ENCODE results near the gene GRIK2.

Gene GRIK2

DNA sequence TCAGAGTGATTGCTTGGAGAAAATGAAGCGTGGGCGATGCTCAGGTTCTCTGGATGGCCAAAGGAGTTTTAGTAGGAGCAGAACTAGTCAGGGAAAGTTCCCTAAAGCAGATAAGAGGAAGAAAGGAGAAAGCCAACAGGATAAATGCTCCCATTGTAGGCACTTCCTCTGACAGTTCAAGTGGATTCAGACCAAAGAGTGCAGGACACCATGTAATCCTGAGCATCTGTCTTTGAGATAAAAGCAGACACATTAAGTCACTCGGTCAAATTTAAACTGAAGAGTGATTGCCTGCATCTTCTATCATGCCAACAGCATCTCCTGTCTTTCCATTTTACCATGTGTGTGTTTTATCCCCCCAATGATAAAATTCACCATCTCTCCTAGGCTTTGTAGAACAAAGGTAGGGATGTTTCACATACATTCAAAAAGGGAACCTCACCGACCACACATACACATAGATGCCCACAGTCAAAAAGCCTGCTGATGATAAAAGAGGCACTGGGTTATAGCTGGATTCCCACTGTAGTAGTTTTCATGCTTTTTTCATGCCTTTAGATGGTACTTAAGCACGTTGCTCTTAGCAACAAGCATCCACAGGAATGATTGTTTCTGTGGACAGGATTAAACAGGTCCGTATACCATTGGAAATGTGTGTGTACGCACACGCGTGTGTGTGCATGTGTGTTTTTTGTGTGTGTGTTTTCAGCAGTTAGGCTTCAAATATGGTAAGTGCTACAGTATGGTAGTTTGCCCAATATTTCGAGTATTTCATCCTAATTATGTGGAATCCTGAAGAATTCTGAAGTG is 7.0 kb downstream of the GRIK2 start:
- DNase-seq (ENCODE audit: low read depth, low spot score), result no peak

GRCh38 chr6:101401171-101401570 is 7.7 kb downstream of the GRIK2 start:
- no peak for DNase-seq (ENCODE audit: low read depth, low spot score)

GRCh38 chr6:101401792-101402621 is 8.5 kb downstream of the GRIK2 start:
- peak; percentile 67 for DNase-seq (ENCODE audit: low read depth, low spot score)

DNA sequence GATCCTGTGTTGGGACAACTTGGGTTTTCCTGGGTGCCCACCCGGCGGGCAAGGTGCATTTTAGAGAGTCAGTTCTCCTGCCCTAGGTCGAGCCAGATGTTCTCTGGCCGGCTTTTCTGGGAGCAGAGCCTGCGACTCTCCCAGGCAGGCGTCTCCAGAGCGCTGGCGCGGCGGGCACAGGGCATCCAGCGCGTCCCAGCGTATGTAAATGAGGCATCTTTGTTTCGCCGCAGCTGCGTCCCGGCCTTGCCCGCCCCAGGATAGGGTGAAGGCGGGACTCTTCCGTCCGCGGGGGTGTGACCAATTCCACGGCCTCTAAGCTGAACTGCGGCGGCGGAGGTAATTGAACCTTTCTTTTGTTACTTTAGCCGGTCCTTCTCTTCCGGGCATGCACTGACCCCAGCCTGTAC is 9.1 kb downstream of the GRIK2 start:
- DNase-seq (ENCODE audit: low read depth, low spot score), result peak; percentile 53

DNA sequence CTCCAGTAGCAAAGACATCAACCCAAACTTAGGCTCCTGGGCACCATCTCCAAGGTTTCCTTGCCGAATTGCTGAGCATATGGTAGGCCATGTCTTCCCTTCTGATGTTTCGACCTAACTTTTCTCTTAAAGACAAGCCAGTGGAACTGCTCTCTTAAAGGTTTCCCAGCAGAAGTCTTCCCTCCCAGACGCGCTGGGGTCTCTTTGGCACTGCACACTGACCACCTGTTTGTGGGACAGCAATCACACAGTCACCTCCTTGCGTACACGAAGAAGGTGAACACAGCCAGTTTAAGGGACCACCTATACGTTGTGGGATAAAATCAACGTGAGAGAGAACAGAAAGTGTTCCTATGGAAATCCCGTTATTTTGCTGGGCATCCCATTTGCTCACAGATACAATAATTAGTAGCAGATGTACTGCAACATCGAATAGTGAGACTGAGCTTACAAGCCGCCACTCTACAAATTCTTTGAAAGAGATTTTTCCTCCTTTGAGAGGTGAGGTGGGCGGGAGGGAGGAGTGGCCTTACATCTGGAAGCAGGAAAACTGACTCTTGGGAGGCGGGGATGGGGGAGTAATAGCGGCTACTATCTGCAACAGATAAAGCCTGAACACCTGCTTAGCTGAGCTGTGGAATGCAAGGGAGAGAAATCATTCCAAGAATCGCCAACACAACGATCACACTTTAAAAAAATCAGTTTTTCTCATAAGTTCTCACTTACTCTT is 9.9 kb downstream of the GRIK2 start:
- no peak for DNase-seq (ENCODE audit: low read depth, low spot score)

DNA sequence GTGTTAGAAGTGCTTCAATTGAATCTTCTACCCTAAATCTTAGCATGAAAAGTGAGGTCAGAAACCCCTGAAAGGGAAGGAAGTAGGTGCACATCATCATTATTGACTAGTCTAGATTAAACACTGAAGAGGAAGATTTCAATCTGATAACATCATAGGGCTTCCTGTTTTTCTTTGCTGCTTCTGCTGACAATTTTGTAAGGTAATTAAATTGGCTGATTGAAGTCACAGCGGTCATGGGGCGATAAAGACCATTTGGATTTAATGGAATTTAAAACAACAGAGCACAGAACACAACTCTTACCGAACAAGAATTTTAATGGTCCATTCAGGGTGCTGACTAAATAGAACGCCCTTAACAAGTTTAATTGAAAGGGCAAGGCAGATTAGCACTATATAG is 11.3 kb downstream of the GRIK2 start:
- DNase-seq (ENCODE audit: low read depth, low spot score), result no peak

DNA sequence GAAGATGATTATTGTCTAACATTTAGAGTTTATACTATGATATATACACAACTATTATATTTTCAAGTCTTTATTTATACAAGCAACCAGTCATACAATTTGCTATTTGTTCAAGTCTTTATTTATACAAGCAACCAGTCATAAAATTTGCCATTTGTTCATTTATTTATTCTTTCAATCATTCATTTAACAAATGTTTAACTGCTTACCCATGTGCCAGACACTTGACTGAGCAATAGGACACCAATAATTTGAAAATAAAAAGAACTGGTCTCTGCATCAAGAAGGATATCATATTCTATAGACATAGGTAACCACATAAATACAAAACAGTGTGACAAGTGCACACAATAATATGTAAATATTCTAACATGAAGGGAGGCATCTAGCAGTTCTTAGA is 20.3 kb downstream of the GRIK2 start:
- no peak for DNase-seq (ENCODE audit: low read depth, low spot score)

- DNase-seq (ENCODE audit: low read depth, low spot score), result no peak
Observed at GRCh38 chr6:101417900-101418299, 24.4 kb downstream of the GRIK2 start.

GRCh38 chr6:101422251-101422650 is 28.7 kb downstream of the GRIK2 start:
- DNase-seq (ENCODE audit: low read depth, low spot score), result no peak

DNA sequence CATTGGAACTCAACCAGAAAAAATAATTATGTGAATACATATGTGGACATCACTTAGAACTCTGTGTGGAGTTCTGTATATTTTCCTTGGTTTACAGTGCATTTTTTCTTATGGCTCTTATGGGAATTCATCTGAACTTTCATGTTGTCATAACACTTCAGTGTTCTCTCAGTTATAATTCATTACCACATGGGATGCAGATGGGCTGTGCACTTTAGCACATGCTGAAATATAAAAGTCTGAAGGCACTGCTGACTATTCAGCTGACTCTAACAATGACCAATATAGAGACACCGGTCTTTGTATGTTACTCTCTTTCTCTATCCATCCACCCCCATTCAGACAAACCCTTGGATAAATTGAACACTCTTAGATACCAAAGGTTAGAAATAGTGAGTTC is 29.3 kb downstream of the GRIK2 start:
- DNase-seq (ENCODE audit: low read depth, low spot score), result no peak

DNA sequence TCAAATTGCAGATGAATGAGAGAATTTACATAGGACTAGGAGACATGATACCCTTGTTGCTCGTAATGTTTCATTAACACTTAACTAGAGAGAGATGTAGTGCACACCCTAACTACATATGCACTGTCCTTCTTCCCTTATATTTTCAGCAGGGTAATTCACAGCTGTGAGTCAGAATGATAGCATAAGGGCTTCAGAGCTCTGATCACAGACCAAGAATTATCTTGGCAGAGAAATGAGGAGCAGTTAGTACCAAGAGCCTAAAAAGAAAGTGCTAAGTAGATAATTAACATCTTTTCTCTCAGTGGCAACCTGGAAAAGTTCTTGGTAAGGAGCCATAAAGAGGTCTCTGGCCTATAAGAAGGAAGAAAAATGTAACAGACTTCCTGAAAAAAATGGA is 35.8 kb downstream of the GRIK2 start:
- peak; percentile 34 for DNase-seq (ENCODE audit: low read depth, low spot score)

DNA sequence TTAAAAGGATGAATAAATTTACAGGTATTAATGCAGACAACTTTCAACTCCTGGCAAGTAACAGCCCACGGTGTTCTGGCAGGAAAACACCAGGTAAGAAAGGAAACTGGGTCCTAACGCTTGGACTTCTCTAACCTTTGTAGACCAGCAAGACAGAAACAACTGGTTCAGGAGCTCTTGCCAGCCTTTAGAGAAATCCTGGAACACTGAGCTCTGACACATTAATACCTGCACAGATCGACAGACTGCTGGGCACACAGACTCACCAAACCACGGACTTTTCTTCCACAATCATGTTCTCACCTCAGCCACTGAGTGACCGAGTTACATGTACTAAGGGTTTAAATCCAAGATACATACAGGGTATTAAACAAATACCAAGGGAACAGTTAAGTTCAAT is 36.3 kb downstream of the GRIK2 start:
- no peak for DNase-seq (ENCODE audit: low read depth, low spot score)

DNA sequence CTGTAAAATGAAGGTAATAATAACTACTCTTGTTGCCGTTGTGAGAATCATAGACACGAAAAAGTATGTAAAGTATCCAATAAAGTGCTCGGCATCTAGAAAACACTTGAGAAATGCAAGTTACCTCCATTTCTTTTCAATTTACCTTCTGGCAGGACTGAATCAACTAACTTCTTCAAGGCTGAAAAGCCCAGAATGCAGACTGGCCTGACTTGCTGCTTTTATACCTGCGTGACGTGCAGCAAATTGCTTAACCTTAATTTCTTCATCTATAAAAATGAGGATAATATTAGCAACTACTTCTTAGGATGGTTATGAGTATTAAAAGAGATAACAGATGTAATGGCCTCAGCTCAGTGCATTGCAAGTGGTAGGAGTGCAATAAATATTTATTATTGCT is 39.6 kb downstream of the GRIK2 start:
- no peak for DNase-seq (ENCODE audit: low read depth, low spot score)

- DNase-seq (ENCODE audit: low read depth, low spot score), result no peak
Observed at GRCh38 chr6:101434601-101435000, 41.1 kb downstream of the GRIK2 start.

GRCh38 chr6:101435038-101435437 is 41.5 kb downstream of the GRIK2 start:
- DNase-seq (ENCODE audit: low read depth, low spot score), result peak; percentile 23

DNA sequence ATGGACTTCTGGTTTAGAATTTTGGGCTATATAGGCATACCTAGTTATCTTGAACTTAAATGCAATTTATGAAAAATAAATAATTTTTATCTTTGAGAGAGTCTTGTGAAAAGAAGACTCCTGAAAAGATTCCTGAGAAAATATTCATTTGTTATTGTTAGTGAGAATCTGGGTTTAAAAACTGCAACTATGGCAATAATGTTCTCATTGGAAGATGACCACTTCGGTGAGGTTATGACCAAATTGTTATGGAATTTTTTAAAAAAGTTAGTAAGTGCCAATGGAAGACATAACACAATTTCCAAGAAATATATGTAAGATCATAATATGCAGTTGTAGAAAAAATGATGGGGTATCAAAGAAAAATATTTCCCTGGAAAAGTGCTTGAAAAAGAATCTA is 46.3 kb downstream of the GRIK2 start:
- DNase-seq (ENCODE audit: low read depth, low spot score), result peak; percentile 9

GRCh38 chr6:101443315-101443714 is 49.8 kb downstream of the GRIK2 start:
- no peak for DNase-seq (ENCODE audit: low read depth, low spot score)

DNA sequence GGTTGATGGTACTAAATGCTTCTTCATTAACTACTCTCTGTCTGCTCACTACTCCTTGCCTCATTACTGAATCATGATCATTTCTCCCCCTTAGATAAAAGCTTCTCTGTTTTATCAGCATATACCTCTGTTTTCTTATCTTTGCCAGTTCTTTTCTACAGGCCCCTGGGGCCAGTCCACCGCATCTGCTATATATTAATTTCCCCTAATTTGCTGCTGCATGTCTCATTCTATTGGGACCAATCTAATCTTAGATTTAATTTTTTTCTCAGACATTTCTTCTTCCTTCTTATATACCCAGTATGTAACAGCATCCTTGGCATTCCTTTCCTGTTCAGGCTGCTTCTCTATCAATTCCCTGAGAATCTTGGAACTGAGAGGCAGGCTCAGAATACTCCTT is 51.2 kb downstream of the GRIK2 start:
- no peak for DNase-seq (ENCODE audit: low read depth, low spot score)

DNA sequence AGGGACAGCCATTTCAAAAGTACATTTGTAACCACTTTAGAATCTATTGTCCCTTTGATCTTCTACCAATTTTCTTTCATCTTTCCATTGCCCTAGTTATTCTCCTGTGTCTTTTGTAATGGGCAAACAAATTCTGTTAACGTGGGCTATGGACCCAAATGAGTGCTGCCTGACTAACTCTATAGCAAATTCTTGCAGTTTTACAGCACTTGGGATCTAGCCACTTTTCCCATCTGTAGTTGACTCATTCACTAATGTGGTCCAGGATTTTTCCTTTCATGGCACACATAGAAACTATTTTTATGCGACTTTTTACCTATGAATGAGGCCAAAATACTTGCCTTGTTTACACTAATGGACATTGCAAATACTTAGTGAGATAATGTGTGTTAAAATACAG is 52.0 kb downstream of the GRIK2 start:
- DNase-seq (ENCODE audit: low read depth, low spot score), result peak; percentile 63

- DNase-seq (ENCODE audit: low read depth, low spot score), result no peak
Observed at GRCh38 chr6:101450901-101451300, 57.4 kb downstream of the GRIK2 start.

DNA sequence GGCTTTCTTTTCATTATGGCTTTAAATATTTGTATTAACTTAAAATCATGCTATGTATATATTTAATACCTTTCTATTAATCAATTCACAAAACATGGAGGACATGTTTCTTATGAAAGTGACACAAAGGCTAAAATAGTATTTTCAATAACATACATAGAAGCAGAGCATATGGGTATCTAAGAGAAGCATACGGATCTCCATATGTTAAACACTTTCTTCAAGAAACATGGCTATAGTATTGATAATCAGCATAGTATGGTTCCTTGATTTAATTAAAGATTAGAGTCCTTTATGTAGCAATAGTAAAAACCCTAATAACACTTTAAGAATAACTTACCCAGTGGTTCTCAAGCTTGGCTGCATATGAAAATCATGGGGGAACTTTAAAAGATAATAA is 58.5 kb downstream of the GRIK2 start:
- no peak for DNase-seq (ENCODE audit: low read depth, low spot score)

GRCh38 chr6:101453221-101453620 is 59.7 kb downstream of the GRIK2 start:
- no peak for DNase-seq (ENCODE audit: low read depth, low spot score)
